Transverse colon (tissue), 4 donors: ENCODE data around the gene BLM.

Experiments
- EP300 ChIP-seq: sonication (generic); formaldehyde crosslinking; IDR thresholded peaks from one replicate; pipeline ENCODE4 v1.6.1; 2017; ENCODE audit warnings: antibody characterized with exemption, low read depth
- POLR2A ChIP-seq: fragments of 450-650 bp; IDR thresholded peaks from one replicate; pipeline ENCODE4 v1.6.1; 2016; ENCODE audit warnings: antibody characterized with exemption, mild to moderate bottlenecking, moderate library complexity
- POLR2AphosphoS5 ChIP-seq, 3 donors: sonication (generic); formaldehyde crosslinking; IDR thresholded peaks; one replicate each; pipeline ENCODE4 v1.6.1; 2016; ENCODE audit warnings: antibody characterized with exemption in 3 of 3
- TF ChIP-seq, protein P1 (sequence below), 5 experiments: fragments of 200-600 bp in 3 of 5; fragments of 450-650 bp in 2 of 5; sonication (generic) in 3 of 5; IDR thresholded peaks; 1 replicate in 2 of 5; 2 replicates in 3 of 5; pipeline ENCODE4 v1.5.1; 2016 to 2017; ENCODE audit warnings: antibody characterized with exemption in 5 of 5, inconsistent platforms in 3 of 5, mild to moderate bottlenecking in 2 of 5, moderate library complexity in 1 of 5

GRCh38 chr15:90829942-90830440, 112.8 kb downstream of the BLM start:
- TF ChIP-seq, protein P1, sequence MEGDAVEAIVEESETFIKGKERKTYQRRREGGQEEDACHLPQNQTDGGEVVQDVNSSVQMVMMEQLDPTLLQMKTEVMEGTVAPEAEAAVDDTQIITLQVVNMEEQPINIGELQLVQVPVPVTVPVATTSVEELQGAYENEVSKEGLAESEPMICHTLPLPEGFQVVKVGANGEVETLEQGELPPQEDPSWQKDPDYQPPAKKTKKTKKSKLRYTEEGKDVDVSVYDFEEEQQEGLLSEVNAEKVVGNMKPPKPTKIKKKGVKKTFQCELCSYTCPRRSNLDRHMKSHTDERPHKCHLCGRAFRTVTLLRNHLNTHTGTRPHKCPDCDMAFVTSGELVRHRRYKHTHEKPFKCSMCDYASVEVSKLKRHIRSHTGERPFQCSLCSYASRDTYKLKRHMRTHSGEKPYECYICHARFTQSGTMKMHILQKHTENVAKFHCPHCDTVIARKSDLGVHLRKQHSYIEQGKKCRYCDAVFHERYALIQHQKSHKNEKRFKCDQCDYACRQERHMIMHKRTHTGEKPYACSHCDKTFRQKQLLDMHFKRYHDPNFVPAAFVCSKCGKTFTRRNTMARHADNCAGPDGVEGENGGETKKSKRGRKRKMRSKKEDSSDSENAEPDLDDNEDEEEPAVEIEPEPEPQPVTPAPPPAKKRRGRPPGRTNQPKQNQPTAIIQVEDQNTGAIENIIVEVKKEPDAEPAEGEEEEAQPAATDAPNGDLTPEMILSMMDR (IDR thresholded peaks at IDR 0.05): no peak
- no peak for TF ChIP-seq POLR2A
- TF ChIP-seq EP300: peak; percentile 78
- TF ChIP-seq POLR2AphosphoS5 (IDR thresholded peaks at IDR 0.05): peak in 2 of 3 donors; percentile 39 to 41
